Stomach (tissue), 9 donors: ENCODE measurements around the gene ZMPSTE24. TPM values are rescaled to one million over a fixed set of nuclear protein-coding genes. Genes with fewer than 3 reads are reported as not detected.
A peak's percentile ranks its signal among the peaks of the same experiment; 100 is the strongest.

Experiments used
- DNase-seq, 2 donors: peaks; one replicate each; pipeline versions ENCODE4 v3.0.0 to v3.0.0-alpha.2; 2013 to 2019
- H3K27ac ChIP-seq, 5 donors: fragments of 200-600 bp in 4 of 5; sonication (generic) in 4 of 5; one replicate each; pipeline ENCODE4 v1.5.1; 2013 to 2019; ENCODE audit warnings: mild to moderate bottlenecking in 1 of 5, moderate library complexity in 1 of 5
- H3K27me3 ChIP-seq, 3 donors: fragments of 200-600 bp; sonication (generic); one replicate each; pipeline ENCODE4 v1.5.1; 2017 to 2019; ENCODE audit warnings: mixed run types in 1 of 3
- H3K36me3 ChIP-seq, 4 donors: fragments of 200-600 bp; sonication (generic); 1 replicate in 3 of 4; 2 replicates in 1 of 4; pipeline ENCODE4 v1.5.1; 2016 to 2019
- H3K4me1 ChIP-seq, 4 donors: fragments of 200-600 bp; sonication (generic); one replicate each; pipeline ENCODE4 v1.5.1; 2016 to 2019
- H3K4me3 ChIP-seq, 4 donors: fragments of 200-600 bp; sonication (generic) in 3 of 4; one replicate each; pipeline ENCODE4 v1.5.1; 2016 to 2019; ENCODE audit warnings: mild to moderate bottlenecking in 1 of 4
- H3K9me3 ChIP-seq, 4 donors: fragments of 200-600 bp; sonication (generic); one replicate each; pipeline ENCODE4 v1.5.1; 2016 to 2019
- EP300 ChIP-seq: sonication (generic); formaldehyde crosslinking; IDR thresholded peaks from one replicate; pipeline ENCODE4 v1.6.1; 2017; ENCODE audit warnings: antibody characterized with exemption
- POLR2A ChIP-seq, 4 donors: fragments of 450-650 bp; IDR thresholded peaks; one replicate each; pipeline ENCODE4 v1.6.1; 2016; ENCODE audit warnings: antibody characterized with exemption in 4 of 4, control low read depth in 2 of 4, mild to moderate bottlenecking in 1 of 4, moderate library complexity in 1 of 4
- POLR2AphosphoS5 ChIP-seq, 3 donors: sonication (generic); formaldehyde crosslinking; IDR thresholded peaks; one replicate each; pipeline ENCODE4 v1.6.1; 2016; ENCODE audit warnings: antibody characterized with exemption in 3 of 3
- WGBS, 5 donors: extraction: QIAGEN DNeasy Blood & Tissue Kit in 3 of 5; methylation state at CpG; one replicate each; pipeline versions ENCODE4 v1.1.5 to v1.1.7; 2013 to 2018; 5-methylcytosine and 5-hydroxymethylcytosine counted together
- intact Hi-C: fragments of 100-400 bp; cut with DNase I; formaldehyde crosslinking; loops from one replicate; pipeline ENCODE4 v1.15.1; 2023; ENCODE audit warnings: low total_unique reads
- polyA plus RNA-seq, 3 donors: library from polyadenylated mRNA; stranded (reverse); fragments of 200-250 nt; gene quantifications; one replicate each; pipeline ENCODE4 v1.2.3, GENCODE V29; 2013
- total RNA-seq, 5 donors: library from RNA; depleted of rRNA; stranded (reverse); fragments of >200 nt; gene quantifications; one replicate each; pipeline versions ENCODE4 v1.1.0 to v1.2.3, GENCODE V29; 2014 to 2016
- TF ChIP-seq, protein P1 (sequence below), 7 experiments: fragments of 450-650 bp in 4 of 7; fragments of 200-600 bp in 3 of 7; sonication (generic) in 3 of 7; IDR thresholded peaks; one replicate each; pipeline ENCODE4 v1.5.1; 2016 to 2019; ENCODE audit warnings: antibody characterized with exemption in 7 of 7, control low read depth in 2 of 7, mild to moderate bottlenecking in 1 of 7
- donor health status: healthy with polysubstance abuse.
- donor health status: Bipolar disorder and iron deficiency.
- donor health status: healthy.

Gene ZMPSTE24
- total and polyA plus RNA-seq, 8 donors = 7.8 to 67.7 (median 16.8) TPM

- no peaks in the 10 kb centered on the region for H3K9me3 ChIP-seq
- 91 to 100% (median 96%) methylated on average over 2 of the region's 2 CpGs for WGBS, 5 donors
- H3K4me1 ChIP-seq = peaks cover 5 to 31% (median 15%) of the 10 kb centered on the region in 4 donors
- no peak for DNase-seq
- TF ChIP-seq POLR2AphosphoS5 (IDR thresholded peaks at IDR 0.05) (no peak), EP300 (no peak), POLR2A (IDR thresholded peaks at IDR 0.05) (no peak)
- TF ChIP-seq, protein P1, sequence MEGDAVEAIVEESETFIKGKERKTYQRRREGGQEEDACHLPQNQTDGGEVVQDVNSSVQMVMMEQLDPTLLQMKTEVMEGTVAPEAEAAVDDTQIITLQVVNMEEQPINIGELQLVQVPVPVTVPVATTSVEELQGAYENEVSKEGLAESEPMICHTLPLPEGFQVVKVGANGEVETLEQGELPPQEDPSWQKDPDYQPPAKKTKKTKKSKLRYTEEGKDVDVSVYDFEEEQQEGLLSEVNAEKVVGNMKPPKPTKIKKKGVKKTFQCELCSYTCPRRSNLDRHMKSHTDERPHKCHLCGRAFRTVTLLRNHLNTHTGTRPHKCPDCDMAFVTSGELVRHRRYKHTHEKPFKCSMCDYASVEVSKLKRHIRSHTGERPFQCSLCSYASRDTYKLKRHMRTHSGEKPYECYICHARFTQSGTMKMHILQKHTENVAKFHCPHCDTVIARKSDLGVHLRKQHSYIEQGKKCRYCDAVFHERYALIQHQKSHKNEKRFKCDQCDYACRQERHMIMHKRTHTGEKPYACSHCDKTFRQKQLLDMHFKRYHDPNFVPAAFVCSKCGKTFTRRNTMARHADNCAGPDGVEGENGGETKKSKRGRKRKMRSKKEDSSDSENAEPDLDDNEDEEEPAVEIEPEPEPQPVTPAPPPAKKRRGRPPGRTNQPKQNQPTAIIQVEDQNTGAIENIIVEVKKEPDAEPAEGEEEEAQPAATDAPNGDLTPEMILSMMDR (IDR thresholded peaks at IDR 0.05) = no peak
- H3K27ac ChIP-seq = no peak overlapping the region
- no peak overlapping the region for H3K4me3 ChIP-seq
- no peaks in the 10 kb centered on the region for H3K27me3 ChIP-seq
- intact Hi-C loops = no loop called here
- H3K36me3 ChIP-seq = no peaks in the 10 kb centered on the region
Measured at GRCh38 chr1:40310129-40310461, 52.1 kb downstream of the ZMPSTE24 start.

GRCh38 chr1:40310983-40311642, 53.1 kb downstream of the ZMPSTE24 start:
- H3K27me3 ChIP-seq = peaks cover 0 to 7% (median 0%) of the 10 kb centered on the region in 3 donors
- H3K9me3 ChIP-seq = no peaks in the 10 kb centered on the region
- WGBS, 5 donors = 83 to 85% (median 84%) methylated on average over 16 to 22 of the region's 22 CpGs
- DNase-seq = no peak
- H3K27ac ChIP-seq = no peak overlapping the region
- H3K4me3 ChIP-seq = no peak overlapping the region
- no peaks in the 10 kb centered on the region for H3K36me3 ChIP-seq
- intact Hi-C loops = no loop called here
- peaks cover 13 to 34% (median 21%) of the 10 kb centered on the region in 4 donors for H3K4me1 ChIP-seq
- TF ChIP-seq POLR2A (IDR thresholded peaks at IDR 0.05) = no peak
- TF ChIP-seq POLR2AphosphoS5 (IDR thresholded peaks at IDR 0.05) = no peak
- no peak for TF ChIP-seq EP300
- TF ChIP-seq, protein P1 (IDR thresholded peaks at IDR 0.05) = no peak

GRCh38 chr1:40311692-40312091, 53.7 kb downstream of the ZMPSTE24 start:
- Histone ChIP-seq H3K27ac (peak overlapping the region in 2 of 5 donors; percentile 39 to 53), H3K4me1 (peaks cover 18 to 36% (median 25%) of the 10 kb centered on the region in 4 donors), H3K27me3 (peaks cover 0 to 12% (median 4%) of the 10 kb centered on the region in 3 donors), H3K9me3 (no peaks in the 10 kb centered on the region), H3K4me3 (peak overlapping the region in 1 of 4 donors; percentile 13), H3K36me3 (no peaks in the 10 kb centered on the region)
- DNase-seq = no peak
- intact Hi-C loops = no loop called here
- WGBS, 5 donors = 84 to 95% (median 89%) methylated on average over 5 of the region's 5 CpGs
- TF ChIP-seq, protein P1 (IDR thresholded peaks at IDR 0.05) = no peak
- no peak for TF ChIP-seq POLR2A (IDR thresholded peaks at IDR 0.05)

DNA sequence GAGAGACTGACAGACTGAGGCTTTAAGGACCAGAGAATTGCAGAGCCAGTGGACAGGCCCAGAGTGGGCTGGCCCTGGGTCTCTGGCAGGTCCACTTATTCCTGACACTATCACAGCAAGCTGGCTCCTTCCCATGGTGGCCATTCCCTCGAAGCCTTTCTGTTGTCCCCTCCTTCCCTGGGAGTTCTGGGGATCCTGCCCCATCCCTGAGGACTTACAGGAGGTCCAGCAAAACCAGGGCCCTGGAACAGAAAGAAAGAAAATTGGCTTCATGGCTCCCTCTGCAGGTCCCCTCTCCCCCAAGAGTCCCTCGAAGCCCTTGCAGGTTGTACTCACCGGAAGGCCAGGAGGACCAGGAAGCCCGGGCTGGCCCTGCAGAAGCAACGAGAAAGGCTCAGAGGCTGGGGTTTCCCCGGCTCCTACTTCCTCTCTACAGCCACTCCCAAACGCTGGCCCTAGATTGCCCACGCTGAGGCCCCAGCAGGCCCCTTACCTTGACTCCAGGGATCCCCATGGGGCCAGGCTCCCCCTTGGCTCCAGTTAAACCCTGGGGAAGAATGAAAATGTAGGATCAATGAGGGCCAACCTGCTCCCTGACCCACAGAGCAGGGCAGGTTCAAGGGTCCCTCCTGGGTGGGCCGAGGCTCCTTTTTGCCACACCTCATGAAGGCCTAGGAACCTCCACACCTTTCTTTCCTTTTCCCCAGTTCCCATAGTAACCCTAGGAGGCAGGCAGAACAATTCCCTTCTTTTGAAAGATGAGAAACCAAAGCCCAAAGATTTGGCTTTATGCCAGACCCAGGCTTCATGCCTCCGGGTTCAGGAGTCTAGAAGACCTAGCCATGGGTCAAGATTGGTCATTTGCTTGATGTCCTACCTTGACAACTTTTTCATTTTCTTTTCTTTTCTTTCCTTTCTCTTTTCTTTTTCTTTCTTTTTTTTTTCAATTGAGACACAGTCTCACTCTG, 54.5 kb downstream of the ZMPSTE24 start:
- TF ChIP-seq POLR2AphosphoS5 (IDR thresholded peaks at IDR 0.05) = peak in 1 of 3 donors; percentile 19
- TF ChIP-seq, protein P1 (IDR thresholded peaks at IDR 0.05) = no peak
- no peak for TF ChIP-seq POLR2A (IDR thresholded peaks at IDR 0.05)
- TF ChIP-seq EP300 = no peak
- Histone ChIP-seq H3K27ac (peak overlapping the region in 2 of 5 donors; percentile 39 to 53), H3K4me1 (peaks cover 24 to 45% (median 33%) of the 10 kb centered on the region in 4 donors), H3K36me3 (no peaks in the 10 kb centered on the region), H3K9me3 (no peaks in the 10 kb centered on the region), H3K27me3 (peaks cover 4 to 21% (median 13%) of the 10 kb centered on the region in 3 donors), H3K4me3 (peak overlapping the region in 1 of 4 donors; percentile 13)
- intact Hi-C loops = no loop called here
- peak; percentile 76 to 81 for DNase-seq
- WGBS, 5 donors = 26 to 37% (median 33%) methylated on average over 7 to 10 of the region's 10 CpGs
